WTC11 (cell line): ENCODE data around the gene CDK16. TPM values are rescaled to one million over a fixed set of nuclear protein-coding genes. Genes with fewer than 3 reads are reported as not detected.

Experiments
- ATAC-seq: fragments of 200-7000 bp; cut with Tn5 transposase; 2 replicates; pipeline ENCODE4 v1.10.0; 2021; ENCODE audit warnings: mild to moderate bottlenecking, moderate library complexity
- CTCF ChIA-PET: fragments of 300-600 bp; sonication (Branson Sonifier 250); formaldehyde crosslinking; loops from one replicate; lab custom pipeline; 2021; ENCODE audit warnings: antibody characterized with exemption; lab: Charles Lee
- POLR2A ChIA-PET: fragments of 350-600 bp; sonication (Branson Sonifier 250); formaldehyde crosslinking; loops from one replicate; lab custom pipeline; 2021; ENCODE audit warnings: antibody characterized with exemption; lab: Charles Lee
- DNase-seq: peaks from one replicate; pipeline ENCODE4 v3.0.0; 2021; ENCODE audit warnings: low spot score
- H3K27ac Mint-ChIP-seq: 2 replicates; pipeline ENCODE4 v1.8.0; 2021; ENCODE audit warnings: mixed read lengths
- H3K27me3 Mint-ChIP-seq: 2 replicates; pipeline ENCODE4 v1.8.0; 2021; ENCODE audit warnings: low read depth, mild to moderate bottlenecking, moderate library complexity, mixed read lengths
- H3K36me3 Mint-ChIP-seq: 2 replicates; pipeline ENCODE4 v1.8.0; 2021; ENCODE audit warnings: mixed read lengths
- H3K4me1 Mint-ChIP-seq: 2 replicates; pipeline ENCODE4 v1.8.0; 2022; ENCODE audit warnings: mixed read lengths
- H3K4me3 Mint-ChIP-seq: 2 replicates; pipeline ENCODE4 v1.8.0; 2021; ENCODE audit warnings: mild to moderate bottlenecking, moderate library complexity, mixed read lengths
- H3K9me3 Mint-ChIP-seq: 2 replicates; pipeline ENCODE4 v1.8.0; 2021; ENCODE audit warnings: mixed read lengths
- CREM ChIP-seq: sonication (generic); formaldehyde crosslinking; IDR thresholded peaks from 2 replicates; pipeline ENCODE4 v1.8.1; 2022; ENCODE audit warnings: mild to moderate bottlenecking, missing genetic modification reagents, moderate library complexity
- ESRRA ChIP-seq: sonication (generic); formaldehyde crosslinking; IDR thresholded peaks from 2 replicates; pipeline ENCODE4 v1.8.1; 2022; ENCODE audit warnings: mild to moderate bottlenecking, missing genetic modification reagents, borderline replicate concordance
- FOXK1 ChIP-seq: sonication (generic); formaldehyde crosslinking; IDR thresholded peaks from 2 replicates; pipeline ENCODE4 v1.8.0; 2022; ENCODE audit warnings: mild to moderate bottlenecking, moderate library complexity, missing genetic modification reagents
- NFATC4 ChIP-seq: fragments of 250-450 bp; sonication (Bioruptor Pico); IDR thresholded peaks from 2 replicates; pipeline ENCODE4 v1.9.0; 2021; ENCODE audit warnings: mild to moderate bottlenecking
- NFE2L1 ChIP-seq: sonication (generic); formaldehyde crosslinking; IDR thresholded peaks from 2 replicates; pipeline ENCODE4 v1.8.1; 2023; ENCODE audit warnings: missing genetic modification reagents
- NR2C2 ChIP-seq: sonication (generic); formaldehyde crosslinking; IDR thresholded peaks from 2 replicates; pipeline ENCODE4 v1.8.0; 2022; ENCODE audit warnings: mild to moderate bottlenecking, missing genetic modification reagents
- OVOL2 ChIP-seq: fragments of 250-450 bp; sonication (Bioruptor Pico); IDR thresholded peaks from 2 replicates; pipeline ENCODE4 v1.9.0; 2021; ENCODE audit warnings: mild to moderate bottlenecking, borderline replicate concordance
- SMAD4 ChIP-seq: sonication (generic); formaldehyde crosslinking; IDR thresholded peaks from 2 replicates; pipeline ENCODE4 v1.8.0; 2022; ENCODE audit warnings: mild to moderate bottlenecking, missing genetic modification reagents
- SP1 ChIP-seq: sonication (generic); formaldehyde crosslinking; conservative IDR thresholded peaks from 2 replicates; pipeline ENCODE4 v1.8.1; 2022; ENCODE audit warnings: missing genetic modification reagents
- TEAD4 ChIP-seq: sonication (generic); formaldehyde crosslinking; IDR thresholded peaks from 2 replicates; pipeline ENCODE4 v1.8.0; 2022; ENCODE audit warnings: mild to moderate bottlenecking, missing genetic modification reagents
- ZBTB21 ChIP-seq: sonication (generic); formaldehyde crosslinking; IDR thresholded peaks from 2 replicates; pipeline ENCODE4 v1.8.1; 2023; ENCODE audit warnings: mild to moderate bottlenecking, missing genetic modification reagents, borderline replicate concordance
- ZNF423 ChIP-seq: fragments of 250-450 bp; sonication (Bioruptor Pico); IDR thresholded peaks from 2 replicates; pipeline ENCODE4 v2.1.2; 2022; ENCODE audit warnings: mild to moderate bottlenecking, moderate library complexity
- total RNA-seq: library from RNA; stranded (reverse); gene quantifications from 3 replicates; pipeline ENCODE4 v1.2.3, GENCODE V29; 2021
- TF ChIP-seq, protein P1 (sequence below): sonication (generic); formaldehyde crosslinking; IDR thresholded peaks from 2 replicates; pipeline ENCODE4 v1.8.1; 2023; ENCODE audit warnings: mild to moderate bottlenecking, missing genetic modification reagents, moderate library complexity
- TF ChIP-seq, protein P2 (sequence below): sonication (generic); formaldehyde crosslinking; IDR thresholded peaks from 2 replicates; pipeline ENCODE4 v1.8.1; 2022; ENCODE audit warnings: low read depth, missing genetic modification reagents, borderline replicate concordance
- TF ChIP-seq, protein P3 (sequence below): sonication (generic); formaldehyde crosslinking; IDR thresholded peaks from 2 replicates; pipeline ENCODE4 v1.8.0; 2022; ENCODE audit warnings: mild to moderate bottlenecking, missing genetic modification reagents
- TF ChIP-seq, protein P4 (sequence below): fragments of 250-450 bp; sonication (Bioruptor Pico); IDR thresholded peaks from 2 replicates; pipeline ENCODE4 v1.8.0; 2021; ENCODE audit warnings: mild to moderate bottlenecking
- TF ChIP-seq, protein P5 (sequence below): sonication (generic); formaldehyde crosslinking; IDR thresholded peaks from 2 replicates; pipeline ENCODE4 v1.8.1; 2022; ENCODE audit warnings: mild to moderate bottlenecking, missing genetic modification reagents, moderate library complexity, borderline replicate concordance
- TF ChIP-seq, protein P6 (sequence below): fragments of 200-600 bp; IDR thresholded peaks from 2 replicates; pipeline ENCODE4 v1.8.0; 2022; ENCODE audit warnings: antibody characterized with exemption
- TF ChIP-seq, protein P7 (sequence below): sonication (generic); formaldehyde crosslinking; IDR thresholded peaks from 2 replicates; pipeline ENCODE4 v1.8.1; 2023; ENCODE audit warnings: mild to moderate bottlenecking, moderate library complexity, missing genetic modification reagents
- TF ChIP-seq, protein P8 (sequence below): sonication (generic); formaldehyde crosslinking; conservative IDR thresholded peaks from 2 replicates; pipeline ENCODE4 v1.8.1; 2023; ENCODE audit warnings: mild to moderate bottlenecking, low read depth, missing genetic modification reagents, moderate library complexity

The CDK16 gene
- total RNA-seq, 1 experiment from 2014 or later = 130 TPM

DNA sequence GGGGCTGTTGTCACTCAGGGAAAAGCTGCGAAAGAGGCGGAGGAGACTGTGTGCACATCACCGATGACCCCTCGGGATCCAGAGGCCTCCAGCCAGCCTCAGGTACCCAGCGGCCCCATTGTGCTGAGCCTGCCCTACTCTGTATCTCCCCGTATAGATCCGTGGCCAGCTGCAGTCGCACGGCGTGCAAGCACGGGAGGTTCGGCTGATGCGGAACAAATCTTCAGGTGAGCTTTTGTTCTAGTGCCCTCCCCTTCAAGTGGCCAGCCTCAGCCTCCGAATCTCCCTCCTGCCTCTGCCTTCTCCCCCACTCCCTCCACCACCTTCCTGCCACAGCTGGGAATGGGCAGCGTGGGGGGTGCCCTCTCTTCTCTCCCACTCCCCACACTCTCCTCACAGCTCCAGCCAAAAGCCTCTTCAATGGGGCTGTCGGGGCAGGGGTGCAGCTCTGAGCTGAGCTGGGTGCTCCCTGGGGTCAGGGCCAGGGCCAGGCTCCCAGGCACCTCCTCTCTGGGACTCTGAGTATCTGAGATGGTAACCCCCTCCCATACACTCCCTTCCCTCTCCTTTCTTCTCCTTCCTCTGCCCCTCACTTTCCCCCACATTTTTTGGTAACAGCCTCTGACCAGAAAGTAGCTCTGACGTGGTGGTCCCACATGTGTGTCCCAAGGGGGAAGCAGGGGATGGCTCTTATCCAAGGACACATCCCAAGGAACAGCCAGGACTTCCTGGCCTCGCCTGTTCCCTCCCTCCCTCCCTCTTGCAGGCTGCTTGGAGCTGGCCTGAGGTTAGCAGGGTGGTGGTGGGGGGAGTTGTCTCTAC lies 45.3 kb upstream of the CDK16 start:
- ChIA-PET POLR2A (no interaction called here), CTCF (interaction anchor here (1.1 kb wide), 1 partner anchor 28 kb away, joined by 3 read pairs; the partner anchor contains the start of genes NDUFB11 and RBM10)
- ATAC-seq (no peak), DNase-seq (no peak)
- Mint-ChIP-seq H3K4me1 (no peaks in the 10 kb centered on the region), H3K27ac (no peak overlapping the region), H3K9me3 (no peaks in the 10 kb centered on the region), H3K36me3 (peaks cover 17% of the 10 kb centered on the region), H3K4me3 (no peak overlapping the region), H3K27me3 (no peaks in the 10 kb centered on the region)
- TF ChIP-seq OVOL2 (CRISPR knock-in tag) (no peak), FOXK1 (CRISPR knock-in tag) (no peak), TEAD4 (CRISPR knock-in tag) (no peak), NFATC4 (no peak), SP1 (CRISPR knock-in tag) (no peak), ZNF423 (CRISPR knock-in tag) (no peak), SMAD4 (CRISPR knock-in tag) (no peak), NFE2L1 (no peak), NR2C2 (CRISPR knock-in tag) (no peak), CREM (CRISPR knock-in tag) (no peak), ESRRA (CRISPR knock-in tag) (no peak), ZBTB21 (no peak)
- TF ChIP-seq, protein P1, sequence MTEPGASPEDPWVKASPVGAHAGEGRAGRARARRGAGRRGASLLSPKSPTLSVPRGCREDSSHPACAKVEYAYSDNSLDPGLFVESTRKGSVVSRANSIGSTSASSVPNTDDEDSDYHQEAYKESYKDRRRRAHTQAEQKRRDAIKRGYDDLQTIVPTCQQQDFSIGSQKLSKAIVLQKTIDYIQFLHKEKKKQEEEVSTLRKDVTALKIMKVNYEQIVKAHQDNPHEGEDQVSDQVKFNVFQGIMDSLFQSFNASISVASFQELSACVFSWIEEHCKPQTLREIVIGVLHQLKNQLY = no peak
- TF ChIP-seq, protein P2, sequence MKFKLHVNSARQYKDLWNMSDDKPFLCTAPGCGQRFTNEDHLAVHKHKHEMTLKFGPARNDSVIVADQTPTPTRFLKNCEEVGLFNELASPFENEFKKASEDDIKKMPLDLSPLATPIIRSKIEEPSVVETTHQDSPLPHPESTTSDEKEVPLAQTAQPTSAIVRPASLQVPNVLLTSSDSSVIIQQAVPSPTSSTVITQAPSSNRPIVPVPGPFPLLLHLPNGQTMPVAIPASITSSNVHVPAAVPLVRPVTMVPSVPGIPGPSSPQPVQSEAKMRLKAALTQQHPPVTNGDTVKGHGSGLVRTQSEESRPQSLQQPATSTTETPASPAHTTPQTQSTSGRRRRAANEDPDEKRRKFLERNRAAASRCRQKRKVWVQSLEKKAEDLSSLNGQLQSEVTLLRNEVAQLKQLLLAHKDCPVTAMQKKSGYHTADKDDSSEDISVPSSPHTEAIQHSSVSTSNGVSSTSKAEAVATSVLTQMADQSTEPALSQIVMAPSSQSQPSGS (CRISPR knock-in tag) = no peak
- TF ChIP-seq, protein P3, sequence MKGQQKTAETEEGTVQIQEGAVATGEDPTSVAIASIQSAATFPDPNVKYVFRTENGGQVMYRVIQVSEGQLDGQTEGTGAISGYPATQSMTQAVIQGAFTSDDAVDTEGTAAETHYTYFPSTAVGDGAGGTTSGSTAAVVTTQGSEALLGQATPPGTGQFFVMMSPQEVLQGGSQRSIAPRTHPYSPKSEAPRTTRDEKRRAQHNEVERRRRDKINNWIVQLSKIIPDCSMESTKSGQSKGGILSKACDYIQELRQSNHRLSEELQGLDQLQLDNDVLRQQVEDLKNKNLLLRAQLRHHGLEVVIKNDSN (CRISPR knock-in tag) = no peak
- TF ChIP-seq, protein P4, sequence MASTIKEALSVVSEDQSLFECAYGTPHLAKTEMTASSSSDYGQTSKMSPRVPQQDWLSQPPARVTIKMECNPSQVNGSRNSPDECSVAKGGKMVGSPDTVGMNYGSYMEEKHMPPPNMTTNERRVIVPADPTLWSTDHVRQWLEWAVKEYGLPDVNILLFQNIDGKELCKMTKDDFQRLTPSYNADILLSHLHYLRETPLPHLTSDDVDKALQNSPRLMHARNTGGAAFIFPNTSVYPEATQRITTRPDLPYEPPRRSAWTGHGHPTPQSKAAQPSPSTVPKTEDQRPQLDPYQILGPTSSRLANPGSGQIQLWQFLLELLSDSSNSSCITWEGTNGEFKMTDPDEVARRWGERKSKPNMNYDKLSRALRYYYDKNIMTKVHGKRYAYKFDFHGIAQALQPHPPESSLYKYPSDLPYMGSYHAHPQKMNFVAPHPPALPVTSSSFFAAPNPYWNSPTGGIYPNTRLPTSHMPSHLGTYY = no peak
- TF ChIP-seq, protein P5, sequence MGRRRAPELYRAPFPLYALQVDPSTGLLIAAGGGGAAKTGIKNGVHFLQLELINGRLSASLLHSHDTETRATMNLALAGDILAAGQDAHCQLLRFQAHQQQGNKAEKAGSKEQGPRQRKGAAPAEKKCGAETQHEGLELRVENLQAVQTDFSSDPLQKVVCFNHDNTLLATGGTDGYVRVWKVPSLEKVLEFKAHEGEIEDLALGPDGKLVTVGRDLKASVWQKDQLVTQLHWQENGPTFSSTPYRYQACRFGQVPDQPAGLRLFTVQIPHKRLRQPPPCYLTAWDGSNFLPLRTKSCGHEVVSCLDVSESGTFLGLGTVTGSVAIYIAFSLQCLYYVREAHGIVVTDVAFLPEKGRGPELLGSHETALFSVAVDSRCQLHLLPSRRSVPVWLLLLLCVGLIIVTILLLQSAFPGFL = no peak
- TF ChIP-seq, protein P6, sequence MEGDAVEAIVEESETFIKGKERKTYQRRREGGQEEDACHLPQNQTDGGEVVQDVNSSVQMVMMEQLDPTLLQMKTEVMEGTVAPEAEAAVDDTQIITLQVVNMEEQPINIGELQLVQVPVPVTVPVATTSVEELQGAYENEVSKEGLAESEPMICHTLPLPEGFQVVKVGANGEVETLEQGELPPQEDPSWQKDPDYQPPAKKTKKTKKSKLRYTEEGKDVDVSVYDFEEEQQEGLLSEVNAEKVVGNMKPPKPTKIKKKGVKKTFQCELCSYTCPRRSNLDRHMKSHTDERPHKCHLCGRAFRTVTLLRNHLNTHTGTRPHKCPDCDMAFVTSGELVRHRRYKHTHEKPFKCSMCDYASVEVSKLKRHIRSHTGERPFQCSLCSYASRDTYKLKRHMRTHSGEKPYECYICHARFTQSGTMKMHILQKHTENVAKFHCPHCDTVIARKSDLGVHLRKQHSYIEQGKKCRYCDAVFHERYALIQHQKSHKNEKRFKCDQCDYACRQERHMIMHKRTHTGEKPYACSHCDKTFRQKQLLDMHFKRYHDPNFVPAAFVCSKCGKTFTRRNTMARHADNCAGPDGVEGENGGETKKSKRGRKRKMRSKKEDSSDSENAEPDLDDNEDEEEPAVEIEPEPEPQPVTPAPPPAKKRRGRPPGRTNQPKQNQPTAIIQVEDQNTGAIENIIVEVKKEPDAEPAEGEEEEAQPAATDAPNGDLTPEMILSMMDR = no peak
- TF ChIP-seq, protein P7, sequence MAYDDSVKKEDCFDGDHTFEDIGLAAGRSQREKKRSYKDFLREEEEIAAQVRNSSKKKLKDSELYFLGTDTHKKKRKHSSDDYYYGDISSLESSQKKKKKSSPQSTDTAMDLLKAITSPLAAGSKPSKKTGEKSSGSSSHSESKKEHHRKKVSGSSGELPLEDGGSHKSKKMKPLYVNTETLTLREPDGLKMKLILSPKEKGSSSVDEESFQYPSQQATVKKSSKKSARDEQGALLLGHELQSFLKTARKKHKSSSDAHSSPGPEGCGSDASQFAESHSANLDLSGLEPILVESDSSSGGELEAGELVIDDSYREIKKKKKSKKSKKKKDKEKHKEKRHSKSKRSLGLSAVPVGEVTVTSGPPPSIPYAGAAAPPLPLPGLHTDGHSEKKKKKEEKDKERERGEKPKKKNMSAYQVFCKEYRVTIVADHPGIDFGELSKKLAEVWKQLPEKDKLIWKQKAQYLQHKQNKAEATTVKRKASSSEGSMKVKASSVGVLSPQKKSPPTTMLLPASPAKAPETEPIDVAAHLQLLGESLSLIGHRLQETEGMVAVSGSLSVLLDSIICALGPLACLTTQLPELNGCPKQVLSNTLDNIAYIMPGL (CRISPR knock-in tag) = no peak
- TF ChIP-seq, protein P8, sequence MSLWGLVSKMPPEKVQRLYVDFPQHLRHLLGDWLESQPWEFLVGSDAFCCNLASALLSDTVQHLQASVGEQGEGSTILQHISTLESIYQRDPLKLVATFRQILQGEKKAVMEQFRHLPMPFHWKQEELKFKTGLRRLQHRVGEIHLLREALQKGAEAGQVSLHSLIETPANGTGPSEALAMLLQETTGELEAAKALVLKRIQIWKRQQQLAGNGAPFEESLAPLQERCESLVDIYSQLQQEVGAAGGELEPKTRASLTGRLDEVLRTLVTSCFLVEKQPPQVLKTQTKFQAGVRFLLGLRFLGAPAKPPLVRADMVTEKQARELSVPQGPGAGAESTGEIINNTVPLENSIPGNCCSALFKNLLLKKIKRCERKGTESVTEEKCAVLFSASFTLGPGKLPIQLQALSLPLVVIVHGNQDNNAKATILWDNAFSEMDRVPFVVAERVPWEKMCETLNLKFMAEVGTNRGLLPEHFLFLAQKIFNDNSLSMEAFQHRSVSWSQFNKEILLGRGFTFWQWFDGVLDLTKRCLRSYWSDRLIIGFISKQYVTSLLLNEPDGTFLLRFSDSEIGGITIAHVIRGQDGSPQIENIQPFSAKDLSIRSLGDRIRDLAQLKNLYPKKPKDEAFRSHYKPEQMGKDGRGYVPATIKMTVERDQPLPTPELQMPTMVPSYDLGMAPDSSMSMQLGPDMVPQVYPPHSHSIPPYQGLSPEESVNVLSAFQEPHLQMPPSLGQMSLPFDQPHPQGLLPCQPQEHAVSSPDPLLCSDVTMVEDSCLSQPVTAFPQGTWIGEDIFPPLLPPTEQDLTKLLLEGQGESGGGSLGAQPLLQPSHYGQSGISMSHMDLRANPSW (CRISPR knock-in tag) = no peak
